Activated CD8-positive, alpha-beta memory T cell treated with anti-CD3 and anti-CD28 coated beads, Interleukin-2, amount 50 U/mL, for 4 hours (primary cell): ENCODE measurements around the gene RAB1B.
"Not testable (repeated sequence)": the region's sequence is repeated elsewhere in the genome, so short reads cannot be mapped to it uniquely, and the experiment has no call there.

Experiments used
- DNase-seq: peaks from one replicate; pipeline ENCODE4 v3.0.0-alpha.2; 2020

Gene RAB1B

DNA sequence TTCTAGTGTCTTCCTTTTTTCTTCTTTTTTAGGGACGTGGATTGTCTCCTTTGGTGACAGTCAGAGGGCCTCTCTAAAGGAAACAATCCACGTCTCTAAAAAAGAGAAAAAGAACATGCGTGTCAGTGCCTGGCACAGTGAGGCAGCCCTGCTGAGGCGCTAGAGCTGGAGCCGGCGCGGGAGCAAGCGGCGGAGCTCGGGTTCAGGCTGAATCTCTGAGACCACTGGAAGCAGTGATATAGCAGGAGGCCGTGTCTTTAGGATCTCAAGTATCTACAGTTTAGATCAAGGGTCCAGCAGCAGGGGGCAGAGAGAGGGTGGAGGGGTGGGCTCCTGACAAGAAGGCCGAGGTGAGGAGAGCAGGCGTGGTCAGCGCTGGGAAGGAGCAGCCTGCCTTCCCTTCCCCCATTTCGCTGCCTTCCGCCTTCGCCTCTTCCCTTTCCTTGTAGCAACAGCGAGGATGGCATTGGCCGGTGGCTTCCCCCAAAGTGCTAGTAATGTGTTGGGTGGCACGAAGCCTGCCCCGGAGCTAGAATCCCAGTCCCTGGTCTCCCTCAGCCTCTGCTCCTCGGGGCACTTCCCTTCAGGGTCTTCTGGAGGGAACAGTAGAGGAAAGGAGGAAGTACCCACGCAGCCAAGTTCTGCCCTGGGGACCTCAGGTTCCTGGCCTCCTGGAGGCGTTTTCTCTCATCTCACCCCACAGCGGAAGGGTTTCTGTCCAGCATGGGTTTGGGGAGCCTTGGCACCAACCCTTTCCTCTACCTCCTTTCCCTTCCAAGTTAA, 28.2 kb upstream of the RAB1B start:
- DNase-seq = no peak

DNA sequence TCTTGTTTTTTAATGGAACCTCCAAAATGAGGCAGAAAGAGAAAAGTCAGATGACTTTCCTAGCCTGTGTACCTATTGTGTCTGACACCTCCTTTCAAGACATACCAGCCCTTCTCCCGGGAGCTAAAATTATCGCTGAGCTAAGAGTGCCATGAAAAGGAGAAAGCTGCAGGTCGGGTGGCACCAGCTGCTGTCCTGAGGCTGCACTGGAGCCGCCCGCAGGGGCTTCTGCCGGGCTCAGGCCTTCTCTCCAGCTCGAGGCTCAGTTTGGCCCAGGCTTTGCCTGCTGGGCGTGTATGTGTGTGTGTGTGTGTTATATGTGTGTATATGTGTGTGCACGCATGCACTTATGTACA, 27.7 kb upstream of the RAB1B start:
- no peak for DNase-seq

DNA sequence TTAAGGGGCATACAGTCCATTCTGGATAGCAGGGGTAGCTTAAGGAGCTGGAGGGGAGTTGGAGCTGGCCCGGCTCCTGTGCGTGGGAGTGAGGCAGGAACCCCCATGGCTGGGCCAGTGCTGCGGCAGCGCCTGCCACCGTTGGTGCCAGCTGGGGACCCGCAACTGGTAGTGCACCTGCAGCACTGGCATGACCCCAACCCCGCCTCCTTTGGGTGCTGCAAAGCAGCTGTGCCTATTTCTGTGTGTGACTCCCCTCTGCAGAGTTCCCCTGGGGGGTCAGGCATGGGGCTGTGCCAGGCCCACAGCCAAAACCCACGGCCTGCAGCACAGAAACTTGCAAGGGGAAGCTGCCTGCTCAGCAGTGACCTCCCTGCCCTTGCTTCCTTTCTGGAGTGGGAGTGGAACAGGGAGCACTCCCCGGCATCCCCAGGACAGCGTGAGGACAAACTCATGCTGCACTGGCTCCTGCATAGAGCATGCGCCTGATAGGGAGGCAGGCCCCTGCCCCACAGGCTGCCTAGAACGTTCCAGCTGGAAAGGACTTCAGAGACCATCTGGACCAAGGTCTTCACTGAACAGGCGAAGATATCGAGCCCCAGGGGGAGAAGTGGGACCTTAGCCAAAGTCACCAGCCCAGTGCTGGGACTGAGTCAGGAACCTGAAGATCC, 26.2 kb upstream of the RAB1B start:
- no peak for DNase-seq

DNA sequence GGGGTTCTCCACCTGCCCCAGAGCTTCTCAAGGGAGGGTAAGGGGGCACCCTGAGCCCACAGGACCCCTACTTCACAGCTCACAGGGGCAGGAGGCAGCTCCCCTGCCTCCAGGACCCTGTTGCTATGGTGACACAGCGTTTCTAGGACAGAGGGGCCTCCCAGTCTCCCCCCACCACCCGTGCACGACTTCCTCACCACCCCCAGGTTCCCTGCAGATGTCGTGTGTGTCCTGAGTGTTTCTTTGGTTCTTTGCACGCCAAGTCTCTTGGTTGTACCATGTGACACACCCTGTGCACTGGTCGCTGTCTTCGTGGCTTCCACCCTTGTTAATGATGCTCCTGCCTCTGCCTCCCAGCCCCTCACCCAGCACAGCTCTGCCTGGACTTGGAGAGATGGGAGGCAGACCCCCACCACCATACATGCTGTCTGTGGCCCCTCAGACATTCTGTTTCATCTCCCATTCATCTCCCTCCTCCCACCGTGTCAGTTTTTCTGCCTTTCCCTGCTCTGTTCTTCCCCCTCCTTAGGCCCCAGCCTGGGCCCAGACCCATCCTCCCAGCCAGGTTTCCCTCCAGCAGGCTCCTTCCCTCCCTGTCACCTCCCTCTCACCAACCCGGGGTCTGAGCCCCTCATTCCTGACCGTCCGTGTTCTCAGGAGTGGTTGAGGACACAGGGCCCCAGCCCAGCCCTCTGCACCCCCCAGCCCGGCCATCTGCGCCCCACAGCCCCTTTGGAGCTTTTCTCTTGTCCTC, 24.5 kb upstream of the RAB1B start:
- no peak for DNase-seq

DNA sequence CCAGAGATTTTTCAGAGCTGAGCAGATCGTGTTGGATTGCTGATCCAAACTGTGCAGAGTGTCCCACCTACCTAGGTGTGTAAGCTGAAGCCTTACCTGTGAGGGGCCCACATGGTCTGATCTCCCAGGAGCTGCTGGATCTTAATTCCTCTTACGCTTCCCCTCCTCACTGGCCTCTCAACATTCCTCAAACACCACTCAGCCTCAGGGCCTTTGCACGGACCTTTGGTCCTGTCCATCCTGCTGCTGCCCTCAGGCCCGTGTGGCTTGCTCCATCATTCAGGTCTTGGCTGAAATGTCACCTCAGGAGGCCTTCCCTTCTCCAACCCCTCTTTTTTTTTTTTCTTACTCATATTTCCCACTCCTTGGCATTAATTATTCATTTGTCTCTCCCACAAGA, 21.1 kb upstream of the RAB1B start:
- DNase-seq = no peak

DNA sequence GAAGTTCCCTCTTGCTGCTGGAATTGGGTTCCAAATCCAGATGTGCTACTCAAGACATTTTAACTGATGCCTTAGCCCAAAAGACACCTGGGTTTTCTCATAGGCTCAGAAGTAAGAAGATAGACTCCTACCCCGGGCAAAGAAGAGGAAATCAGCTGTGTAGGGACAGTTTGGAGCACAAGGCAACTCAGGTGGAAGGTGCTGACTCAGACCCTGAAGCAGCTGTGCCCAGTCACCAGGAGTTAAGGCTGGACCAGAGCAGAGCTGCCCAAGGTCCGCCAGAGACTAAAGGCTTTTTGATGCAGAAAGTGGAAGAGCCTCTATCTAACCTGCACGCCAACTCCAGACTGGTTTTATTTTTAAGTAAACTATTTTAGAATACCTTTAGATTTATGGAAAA, 20.6 kb upstream of the RAB1B start:
- no peak for DNase-seq

DNA sequence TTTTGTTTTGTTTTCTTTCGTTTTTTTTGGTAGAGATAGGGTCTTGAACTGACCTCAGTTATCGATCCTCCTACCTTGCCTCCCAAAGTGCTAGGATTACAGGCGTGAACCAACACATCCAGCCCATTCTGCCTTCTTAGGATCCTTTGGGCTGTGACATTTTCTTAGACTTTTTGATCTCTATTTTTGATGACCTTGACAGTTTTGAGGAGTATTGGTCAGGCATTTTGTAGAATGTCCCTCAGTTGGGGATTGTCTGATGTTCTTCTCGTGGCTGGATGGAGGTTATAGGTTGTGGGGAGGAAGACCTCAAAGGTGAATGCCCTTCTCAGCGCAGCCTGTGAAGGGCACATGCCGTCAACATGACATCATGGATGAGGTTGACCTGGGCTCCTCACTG, 19.5 kb upstream of the RAB1B start:
- no peak for DNase-seq

DNA sequence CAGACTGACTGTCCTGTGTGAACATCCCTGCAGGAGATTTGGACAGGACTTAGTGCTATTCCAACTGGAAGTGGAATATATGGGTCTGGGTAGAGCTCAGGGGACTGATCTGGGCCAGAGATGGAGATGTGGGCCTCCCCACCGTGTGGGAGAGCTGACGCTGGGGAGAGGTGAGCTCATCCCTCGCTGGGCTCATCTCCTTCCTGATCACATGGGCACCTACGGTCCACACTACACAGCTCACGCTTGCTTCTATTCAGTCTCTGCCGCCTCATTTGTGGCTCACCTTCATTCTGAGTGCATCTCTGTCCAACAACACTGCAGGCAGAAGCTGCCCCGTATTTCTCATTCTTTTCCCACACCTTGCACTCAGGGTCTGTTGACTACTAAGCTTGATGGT, 16.6 kb upstream of the RAB1B start:
- no peak for DNase-seq

DNA sequence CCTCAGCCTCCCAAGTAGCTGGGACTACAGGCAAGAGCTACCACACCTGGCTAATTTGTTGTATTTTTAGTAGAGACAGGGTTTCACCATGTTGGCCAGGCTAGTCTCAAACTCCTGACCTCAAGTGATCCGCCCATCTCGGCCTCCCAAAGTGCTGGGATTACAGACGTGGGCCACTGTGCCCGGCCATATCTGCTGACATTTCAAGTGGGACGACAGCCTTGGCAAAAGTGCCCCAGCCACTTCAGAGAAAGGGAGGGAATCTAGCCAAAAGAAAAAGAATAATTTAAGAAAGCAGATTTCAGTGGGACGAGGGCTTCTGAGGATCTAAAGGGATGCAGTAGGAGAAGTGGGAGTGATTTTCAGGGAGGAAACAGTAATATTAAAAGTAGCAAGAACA, 15.4 kb upstream of the RAB1B start:
- not testable (repeated sequence) for DNase-seq

DNA sequence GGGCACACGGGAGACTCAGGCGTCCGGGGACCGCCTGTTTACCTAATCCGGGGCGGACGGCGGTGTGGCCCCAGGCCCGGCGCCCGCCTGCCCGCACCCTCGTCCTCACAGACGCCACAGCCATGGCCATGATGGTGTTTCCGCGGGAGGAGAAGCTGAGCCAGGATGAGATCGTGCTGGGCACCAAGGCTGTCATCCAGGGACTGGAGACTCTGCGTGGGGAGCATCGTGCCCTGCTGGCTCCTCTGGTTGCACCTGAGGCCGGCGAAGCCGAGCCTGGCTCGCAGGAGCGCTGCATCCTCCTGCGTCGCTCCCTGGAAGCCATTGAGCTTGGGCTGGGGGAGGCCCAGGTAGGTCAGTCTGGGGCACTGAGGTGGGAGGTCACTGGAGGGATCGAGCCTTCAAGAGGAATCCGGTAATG, 10.0 kb upstream of the RAB1B start:
- DNase-seq = no peak

DNA sequence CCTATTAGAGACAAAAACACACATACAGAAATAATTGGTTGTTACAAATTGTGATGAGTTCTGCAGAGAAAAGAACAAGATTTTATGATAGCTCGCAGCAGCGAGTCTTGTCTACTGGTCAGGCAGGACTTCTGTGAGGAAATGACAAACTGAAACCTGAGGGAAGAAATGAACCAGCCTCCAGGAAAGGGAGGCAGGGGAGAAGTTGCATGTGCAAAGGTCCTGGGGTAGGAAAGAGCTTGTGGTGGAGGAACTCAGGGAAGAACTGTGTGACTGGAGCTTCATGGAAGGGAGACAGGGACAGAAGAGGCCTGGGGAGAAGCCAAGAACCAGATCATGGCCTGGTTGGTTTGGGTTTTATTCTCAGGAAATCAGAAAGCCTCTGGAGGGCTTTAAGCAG, 9.2 kb upstream of the RAB1B start:
- DNase-seq = no peak

DNA sequence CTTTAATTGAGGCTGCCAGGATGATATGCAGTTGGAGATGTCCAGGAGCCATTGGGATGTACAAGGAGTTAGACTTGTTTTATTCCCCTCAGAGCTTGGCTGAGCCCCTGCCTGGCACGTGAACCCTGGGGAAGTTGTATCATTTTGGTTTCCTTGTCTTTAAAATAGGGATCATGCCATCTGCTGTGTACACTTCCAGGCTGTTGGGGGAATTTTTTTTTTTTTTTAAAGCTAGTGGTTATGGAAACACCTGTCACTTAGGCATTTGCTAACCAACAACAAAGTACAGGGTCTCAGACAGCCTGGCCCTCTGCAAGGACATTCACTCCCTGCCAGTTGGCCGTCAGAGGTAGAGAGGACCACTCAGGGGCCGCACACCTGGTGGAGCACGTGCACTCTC, 8.5 kb upstream of the RAB1B start:
- no peak for DNase-seq

DNA sequence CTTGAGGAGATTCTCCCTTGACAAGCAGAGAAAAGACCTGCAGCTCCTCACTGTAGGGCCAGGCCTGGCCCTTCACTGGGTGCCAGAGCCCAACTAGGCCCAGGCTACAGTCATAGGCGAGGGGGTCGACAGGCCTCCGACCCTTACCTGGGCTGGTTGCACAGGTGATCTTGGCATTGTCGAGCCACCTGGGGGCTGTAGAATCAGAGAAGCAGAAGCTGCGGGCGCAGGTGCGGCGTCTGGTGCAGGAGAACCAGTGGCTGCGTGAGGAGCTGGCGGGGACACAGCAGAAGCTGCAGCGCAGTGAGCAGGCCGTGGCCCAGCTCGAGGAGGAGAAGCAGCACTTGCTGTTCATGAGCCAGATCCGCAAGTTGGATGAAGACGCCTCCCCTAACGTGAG, 6.9 kb upstream of the RAB1B start:
- DNase-seq = no peak

DNA sequence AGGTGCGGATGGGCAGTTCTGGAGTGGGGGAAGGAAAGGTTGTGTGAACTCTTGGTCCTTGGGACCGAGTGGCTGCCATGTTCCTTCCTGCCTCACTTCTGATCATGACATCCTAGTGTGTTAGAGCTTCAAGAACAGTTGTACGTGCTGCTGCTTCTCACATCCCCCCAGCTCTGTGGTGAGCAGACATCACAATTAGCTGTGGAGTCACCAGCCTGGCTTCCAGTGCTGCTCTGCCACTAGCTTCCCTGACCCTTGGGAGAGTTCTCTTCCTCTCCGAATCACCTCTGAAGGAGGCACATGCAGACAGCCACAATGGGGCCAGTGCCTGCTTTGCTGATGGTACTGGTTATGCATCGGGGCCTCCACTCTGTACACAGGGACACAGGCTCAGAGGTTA, 6.2 kb upstream of the RAB1B start:
- DNase-seq = no peak

DNA sequence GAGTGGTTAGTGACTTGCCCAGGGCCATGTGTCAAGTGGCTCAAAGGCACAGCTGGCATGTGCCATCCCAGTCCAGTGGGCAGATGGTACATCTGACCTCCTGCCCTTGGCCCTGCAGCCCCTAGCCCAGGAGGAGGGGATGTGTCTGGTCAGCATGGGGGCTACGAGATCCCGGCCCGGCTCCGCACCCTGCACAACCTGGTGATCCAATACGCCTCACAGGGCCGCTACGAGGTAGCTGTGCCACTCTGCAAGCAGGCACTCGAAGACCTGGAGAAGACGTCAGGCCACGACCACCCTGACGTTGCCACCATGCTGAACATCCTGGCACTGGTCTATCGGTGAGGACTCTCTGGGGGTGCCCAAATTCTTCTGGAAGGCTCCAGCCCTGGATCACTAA, 5.7 kb upstream of the RAB1B start:
- DNase-seq = no peak

DNA sequence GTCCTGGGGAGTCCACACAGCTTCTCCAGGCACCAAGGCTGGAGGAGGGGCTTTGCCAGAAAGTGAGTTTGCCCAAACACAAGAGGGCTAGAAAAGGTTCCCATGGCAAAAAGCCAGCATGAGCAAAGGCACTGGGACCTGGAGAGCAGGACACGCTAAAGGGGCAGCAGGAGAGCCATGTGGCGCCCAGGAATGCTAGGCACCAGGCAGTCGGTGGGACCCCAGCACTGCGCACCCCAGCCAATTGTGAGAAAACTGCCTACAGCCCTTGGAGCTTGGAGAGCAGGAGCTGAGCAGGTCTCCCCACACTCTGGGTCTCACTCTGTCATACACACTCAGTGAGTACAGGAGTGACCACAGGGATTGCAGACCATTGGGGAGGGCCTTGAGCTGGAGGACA, 5.2 kb upstream of the RAB1B start:
- DNase-seq = no peak

DNA sequence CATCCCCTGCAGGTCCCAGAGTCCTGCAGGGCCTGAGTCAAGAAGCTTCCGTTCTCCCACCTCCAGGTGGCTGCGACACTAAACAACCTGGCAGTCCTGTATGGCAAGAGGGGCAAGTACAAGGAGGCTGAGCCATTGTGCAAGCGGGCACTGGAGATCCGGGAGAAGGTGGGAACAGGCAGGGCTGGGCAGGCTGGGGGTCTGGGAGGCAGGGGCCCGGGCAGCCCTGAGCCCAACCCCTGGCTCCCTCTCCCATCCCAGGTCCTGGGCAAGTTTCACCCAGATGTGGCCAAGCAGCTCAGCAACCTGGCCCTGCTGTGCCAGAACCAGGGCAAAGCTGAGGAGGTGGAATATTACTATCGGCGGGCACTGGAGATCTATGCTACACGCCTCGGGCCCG, 4.7 kb upstream of the RAB1B start:
- no peak for DNase-seq

DNA sequence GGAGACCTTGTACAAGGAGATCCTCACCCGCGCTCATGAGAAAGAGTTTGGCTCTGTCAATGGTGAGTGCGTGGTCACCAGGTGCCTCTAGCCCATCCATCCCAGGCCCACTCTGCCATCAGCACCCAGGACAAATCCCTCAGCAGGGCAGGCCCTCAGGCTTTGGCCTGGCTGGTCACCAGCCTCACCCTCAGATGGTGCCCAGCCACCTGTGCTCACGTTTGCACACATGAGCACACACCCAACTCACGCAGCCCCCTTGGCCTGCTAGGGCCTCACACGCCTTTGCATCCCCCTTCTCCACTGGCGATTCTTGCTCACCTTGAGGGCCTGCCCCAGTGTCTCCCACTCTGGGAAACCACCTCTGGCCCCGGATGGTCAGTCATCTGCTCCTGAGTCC, 4.1 kb upstream of the RAB1B start:
- DNase-seq = no peak

DNA sequence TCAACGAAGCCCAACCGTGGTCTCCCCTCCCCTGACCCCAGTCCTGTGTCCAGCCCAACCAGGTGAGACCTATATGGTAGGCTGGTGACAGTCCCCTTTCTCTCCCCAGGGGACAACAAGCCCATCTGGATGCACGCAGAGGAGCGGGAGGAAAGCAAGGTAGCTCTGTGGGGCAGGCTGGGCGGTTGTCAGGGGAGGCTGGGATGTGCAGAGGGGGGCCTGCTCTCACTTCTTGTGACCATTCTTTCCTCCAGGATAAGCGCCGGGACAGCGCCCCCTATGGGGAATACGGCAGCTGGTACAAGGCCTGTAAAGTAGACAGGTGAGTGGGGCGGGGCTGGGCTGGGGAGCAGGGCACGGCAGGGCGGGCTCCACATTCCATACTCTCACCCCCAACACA, 3.5 kb upstream of the RAB1B start:
- no peak for DNase-seq

DNA sequence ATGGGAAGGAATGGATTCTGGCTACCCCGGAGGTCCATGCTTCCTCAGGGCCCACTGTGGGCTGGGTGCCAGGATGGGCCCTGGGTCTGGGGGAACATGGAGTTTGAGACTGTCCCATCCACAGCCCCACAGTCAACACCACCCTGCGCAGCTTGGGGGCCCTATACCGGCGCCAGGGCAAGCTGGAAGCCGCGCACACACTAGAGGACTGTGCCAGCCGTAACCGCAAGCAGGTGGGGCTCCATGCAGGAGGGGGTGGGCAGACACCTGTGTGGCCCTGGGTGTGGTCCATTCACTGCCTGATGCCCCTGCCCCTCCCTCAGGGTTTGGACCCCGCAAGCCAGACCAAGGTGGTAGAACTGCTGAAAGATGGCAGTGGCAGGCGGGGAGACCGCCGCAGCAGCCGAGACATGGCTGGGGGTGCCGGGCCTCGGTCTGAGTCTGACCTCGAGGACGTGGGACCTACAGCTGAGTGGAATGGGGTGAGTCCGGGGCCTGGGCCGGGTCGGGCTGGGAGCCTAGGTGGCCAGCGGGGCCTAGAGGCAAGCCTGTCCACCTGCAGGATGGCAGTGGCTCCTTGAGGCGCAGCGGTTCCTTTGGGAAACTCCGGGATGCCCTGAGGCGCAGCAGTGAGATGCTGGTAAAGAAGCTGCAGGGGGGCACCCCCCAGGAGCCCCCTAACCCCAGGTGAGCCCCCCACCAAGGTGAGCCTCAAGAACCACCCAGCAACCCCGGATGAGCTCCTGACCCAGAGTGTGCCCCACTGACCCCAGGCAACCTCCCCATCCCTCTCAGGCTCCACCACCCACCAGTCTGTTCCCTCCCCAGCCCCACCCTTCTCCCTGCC, 2.7 kb upstream of the RAB1B start:
- DNase-seq = no peak

DNA sequence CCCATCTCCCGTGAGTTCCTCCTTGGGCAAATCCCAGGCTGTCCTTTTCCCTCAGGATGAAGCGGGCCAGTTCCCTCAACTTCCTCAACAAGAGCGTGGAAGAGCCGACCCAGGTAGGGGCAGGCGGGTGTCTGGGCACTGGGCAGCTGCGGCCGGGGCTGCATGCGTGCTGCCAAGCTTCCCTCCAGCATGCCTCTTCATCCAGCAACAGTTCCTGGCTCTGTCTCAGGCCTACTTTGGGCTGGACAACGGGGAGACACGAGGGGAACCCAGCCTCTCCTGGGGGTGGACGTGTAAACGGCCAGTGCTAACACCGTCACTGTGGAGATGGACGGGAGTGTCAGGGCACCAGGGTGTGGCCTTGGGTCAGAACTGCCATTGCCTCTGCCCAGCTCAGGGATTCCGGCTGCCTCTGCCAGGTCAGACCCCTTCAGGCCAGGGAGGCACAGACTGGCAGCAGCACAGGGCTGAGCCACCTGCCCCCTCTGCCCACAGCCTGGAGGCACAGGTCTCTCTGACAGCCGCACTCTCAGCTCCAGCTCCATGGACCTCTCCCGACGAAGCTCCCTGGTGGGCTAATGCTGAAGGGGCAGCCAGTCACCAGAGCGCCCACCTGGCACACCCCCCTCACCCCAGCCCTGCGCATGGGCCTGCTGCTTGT, 1.9 kb upstream of the RAB1B start:
- no peak for DNase-seq

DNA sequence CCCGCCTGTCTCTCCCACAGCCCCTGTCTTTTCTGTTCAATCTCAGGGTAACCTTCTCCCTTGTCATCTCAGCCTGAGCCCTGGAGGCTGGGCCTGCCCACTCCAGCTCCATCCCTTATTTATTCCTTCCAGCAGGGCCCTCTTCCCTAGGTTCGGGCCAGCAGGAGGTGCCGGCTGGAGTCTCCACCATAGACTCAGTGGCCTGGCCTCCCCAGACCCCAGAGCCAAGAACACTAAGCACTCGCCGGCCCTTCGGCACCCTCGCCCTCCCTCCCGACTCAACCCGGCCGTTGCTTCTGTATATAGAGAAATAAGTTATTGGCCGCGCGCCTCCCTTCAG, 1.4 kb upstream of the RAB1B start:
- no peak for DNase-seq
